MCF 10A (cell line): ENCODE data around the gene KCNJ9. TPM values are rescaled to one million over a fixed set of nuclear protein-coding genes. Genes with fewer than 3 reads are reported as not detected.

Source experiments
- BruUV-seq: library from RNA; stranded (reverse); fragments of 400-500 nt; replicated peaks from 2 replicates; lab custom pipeline; 2021; lab: Mats Ljungman, UMichigan
- CTCF ChIA-PET: fragments of 300-600 bp; sonication (Branson Sonifier 250); formaldehyde crosslinking; extraction: SDS; loops from one replicate; lab custom pipeline; 2021; ENCODE audit warnings: antibody characterized with exemption, inconsistent platforms; lab: Yijun Ruan, JAX
- POLR2A ChIA-PET: fragments of 300-600, 350-650 bp; sonication (Branson Sonifier 250); formaldehyde crosslinking; extraction: SDS; loops from one replicate; lab custom pipeline; 2020; ENCODE audit warnings: antibody characterized with exemption, inconsistent platforms; lab: Yijun Ruan, JAX
- DNase-seq: peaks from one replicate; pipeline ENCODE4 v3.0.0-alpha.2; 2018; ENCODE audit not compliant: unreplicated experiment
- H3K27ac Mint-ChIP-seq: one replicate; pipeline ENCODE4 v1.8.0; 2022; ENCODE audit warnings: mild to moderate bottlenecking, low read depth, mixed read lengths; ENCODE audit not compliant: unreplicated experiment
- H3K27me3 Mint-ChIP-seq: one replicate; pipeline ENCODE4 v1.8.0; 2022; ENCODE audit warnings: mixed read lengths; ENCODE audit not compliant: insufficient read depth, unreplicated experiment
- H3K36me3 Mint-ChIP-seq: one replicate; pipeline ENCODE4 v1.8.0; 2022; ENCODE audit warnings: mild to moderate bottlenecking, moderate library complexity, mixed read lengths; ENCODE audit not compliant: insufficient read depth, unreplicated experiment
- H3K4me1 Mint-ChIP-seq: one replicate; pipeline ENCODE4 v1.8.0; 2022; ENCODE audit warnings: mixed read lengths; ENCODE audit not compliant: insufficient read depth, unreplicated experiment
- H3K4me3 Mint-ChIP-seq: one replicate; pipeline ENCODE4 v1.8.0; 2022; ENCODE audit warnings: mild to moderate bottlenecking, moderate library complexity, mixed read lengths; ENCODE audit not compliant: unreplicated experiment
- H3K9me3 Mint-ChIP-seq: one replicate; pipeline ENCODE4 v1.8.0; 2022; ENCODE audit warnings: mixed read lengths; ENCODE audit not compliant: unreplicated experiment
- intact Hi-C: fragments of 100-400 bp; cut with micrococcal nuclease; formaldehyde crosslinking; loops from 2 replicates; pipeline ENCODE4 v1.14.1; 2022
- total RNA-seq: library from RNA; stranded (reverse); gene quantifications from 2 replicates; pipeline ENCODE4 v1.2.3, GENCODE V29; 2022
- TF ChIP-seq, protein P1 (sequence below): fragments of 200-600 bp; IDR thresholded peaks from one replicate; pipeline ENCODE4 v1.8.0; 2022; ENCODE audit warnings: antibody characterized with exemption, mild to moderate bottlenecking; ENCODE audit not compliant: unreplicated experiment

Gene KCNJ9
- total RNA-seq, 1 experiment from 2014 or later: 0.07 TPM

DNA sequence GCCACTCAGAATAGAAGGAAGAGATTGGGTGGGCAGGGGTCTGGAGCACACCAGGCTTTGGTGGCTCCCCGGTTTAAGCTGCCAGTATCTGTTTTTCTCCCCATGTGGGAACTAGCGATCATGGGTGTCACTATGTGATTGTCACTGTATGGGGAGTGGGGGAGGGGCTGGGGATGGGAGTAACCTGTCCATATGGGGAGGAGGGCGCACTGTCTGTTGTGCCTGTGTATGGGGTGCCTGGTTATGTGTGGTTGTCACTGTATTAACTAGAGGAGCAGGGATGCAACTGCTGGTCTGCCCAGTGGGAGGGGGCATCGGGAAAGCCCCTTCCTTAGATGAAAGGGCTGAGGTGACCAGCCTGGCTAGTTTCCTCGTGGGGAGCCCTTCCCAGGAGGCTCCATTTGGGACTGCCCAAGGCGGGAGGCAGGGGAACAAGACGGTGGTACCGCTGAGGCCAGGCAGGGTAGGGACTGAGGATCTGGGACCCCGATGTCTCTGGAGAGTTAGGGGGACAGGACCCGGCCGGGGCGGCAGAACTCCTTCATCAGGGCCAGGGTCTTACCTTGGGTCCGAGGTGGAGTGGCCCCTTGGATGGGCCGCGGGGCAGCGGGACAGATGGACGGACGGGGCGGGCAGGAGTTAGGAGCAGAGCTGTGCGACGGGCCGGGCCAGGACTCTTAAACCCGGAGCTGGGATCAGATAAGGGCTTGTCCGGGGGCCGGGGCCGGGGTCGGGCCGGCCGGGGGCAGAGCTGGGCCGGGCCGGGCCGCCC lies 11.7 kb upstream of the KCNJ9 start, which contains the start of gene KCNJ10:
TSS of gene KCNJ10 (minus strand) at position 701 of the 772 bp plus-strand sequence. CDS start 27,628 bp downstream, outside the sequence.
- CTCF ChIA-PET: interaction anchor here (0.7 to 49.6 kb wide), 3 partner anchors 11 to 54 kb away, joined by 3 to 1546 read pairs (median 1546); partner anchors contain the start of genes IGSF8, KCNJ10 and KCNJ9
- no peaks in the 10 kb centered on the region for H3K36me3 Mint-ChIP-seq
- TF ChIP-seq, protein P1, sequence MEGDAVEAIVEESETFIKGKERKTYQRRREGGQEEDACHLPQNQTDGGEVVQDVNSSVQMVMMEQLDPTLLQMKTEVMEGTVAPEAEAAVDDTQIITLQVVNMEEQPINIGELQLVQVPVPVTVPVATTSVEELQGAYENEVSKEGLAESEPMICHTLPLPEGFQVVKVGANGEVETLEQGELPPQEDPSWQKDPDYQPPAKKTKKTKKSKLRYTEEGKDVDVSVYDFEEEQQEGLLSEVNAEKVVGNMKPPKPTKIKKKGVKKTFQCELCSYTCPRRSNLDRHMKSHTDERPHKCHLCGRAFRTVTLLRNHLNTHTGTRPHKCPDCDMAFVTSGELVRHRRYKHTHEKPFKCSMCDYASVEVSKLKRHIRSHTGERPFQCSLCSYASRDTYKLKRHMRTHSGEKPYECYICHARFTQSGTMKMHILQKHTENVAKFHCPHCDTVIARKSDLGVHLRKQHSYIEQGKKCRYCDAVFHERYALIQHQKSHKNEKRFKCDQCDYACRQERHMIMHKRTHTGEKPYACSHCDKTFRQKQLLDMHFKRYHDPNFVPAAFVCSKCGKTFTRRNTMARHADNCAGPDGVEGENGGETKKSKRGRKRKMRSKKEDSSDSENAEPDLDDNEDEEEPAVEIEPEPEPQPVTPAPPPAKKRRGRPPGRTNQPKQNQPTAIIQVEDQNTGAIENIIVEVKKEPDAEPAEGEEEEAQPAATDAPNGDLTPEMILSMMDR: no peak
- H3K27ac Mint-ChIP-seq: no peak within 1 kb of the TSS
- H3K27me3 Mint-ChIP-seq: peaks cover 62% of the 10 kb centered on the region
- H3K4me3 Mint-ChIP-seq: peak within 1 kb of the TSS; percentile 40
- POLR2A ChIA-PET: no interaction called here
- H3K4me1 Mint-ChIP-seq: no peaks in the 10 kb centered on the region
- no peak for DNase-seq
- intact Hi-C loops: loop anchor here (10.0 kb wide), 1 partner anchor 135 kb away; no protein-coding TSS in a partner anchor
- H3K9me3 Mint-ChIP-seq: no peaks in the 10 kb centered on the region
- no TSS peak for BruUV-seq

DNA sequence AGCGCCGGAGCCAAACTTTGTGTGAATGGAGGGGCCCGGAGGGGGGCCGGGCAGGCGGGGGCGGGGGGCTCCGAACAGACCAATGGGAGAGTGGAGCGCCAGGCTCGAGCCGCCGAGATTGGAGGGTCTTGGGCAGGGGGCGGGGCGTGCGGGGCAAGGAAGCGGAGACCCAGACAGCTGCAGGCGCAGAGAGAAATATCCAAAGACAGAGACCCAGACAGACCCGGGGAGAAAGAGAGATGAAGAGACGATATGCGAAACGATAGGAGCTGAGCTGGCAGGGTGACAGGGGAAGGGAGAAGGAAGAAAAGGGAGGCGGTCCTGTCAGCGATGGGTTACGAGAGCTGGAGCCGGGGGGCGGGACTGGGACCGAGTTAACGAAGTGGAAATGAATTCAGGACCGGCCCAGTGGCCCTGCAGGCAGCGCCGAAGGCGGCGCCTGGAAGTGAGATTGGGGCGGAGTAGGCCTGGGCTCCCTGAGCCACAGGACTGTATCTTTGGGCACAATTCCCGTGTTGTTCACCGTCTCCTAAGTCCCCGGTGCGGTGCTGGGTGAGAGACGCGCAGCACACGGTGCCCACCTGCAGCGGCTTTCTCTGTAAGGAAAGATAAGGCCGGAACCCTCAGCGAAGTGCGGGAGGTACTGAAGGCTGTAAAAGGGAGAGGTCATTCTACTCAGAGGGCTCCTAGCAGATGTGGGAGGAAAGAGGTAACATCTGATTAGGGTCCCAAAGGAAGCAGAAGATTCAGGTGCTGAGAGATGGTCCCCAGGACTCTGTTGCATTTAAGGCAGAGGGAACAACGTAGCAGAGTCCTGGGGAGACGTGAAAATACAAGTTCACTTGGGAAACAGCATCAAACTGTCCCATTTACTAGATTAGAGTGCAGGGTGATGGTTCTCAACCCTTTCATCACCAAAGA lies 10.8 kb upstream of the KCNJ9 start:
- DNase-seq: no peak
- CTCF ChIA-PET: interaction anchor here (0.7 to 49.6 kb wide), 3 partner anchors 10 to 53 kb away, joined by 3 to 1546 read pairs (median 1546); partner anchors contain the start of genes IGSF8, KCNJ10 and KCNJ9
- TF ChIP-seq, protein P1: no peak
- Mint-ChIP-seq H3K27me3 (peaks cover 55% of the 10 kb centered on the region), H3K9me3 (no peaks in the 10 kb centered on the region), H3K4me1 (no peaks in the 10 kb centered on the region), H3K4me3 (peak overlapping the region; percentile 40), H3K27ac (no peak overlapping the region), H3K36me3 (no peaks in the 10 kb centered on the region)
- POLR2A ChIA-PET: no interaction called here
- no TSS peak for BruUV-seq
- intact Hi-C loops: loop anchor here (10.0 kb wide), 1 partner anchor 136 kb away; no protein-coding TSS in a partner anchor

DNA sequence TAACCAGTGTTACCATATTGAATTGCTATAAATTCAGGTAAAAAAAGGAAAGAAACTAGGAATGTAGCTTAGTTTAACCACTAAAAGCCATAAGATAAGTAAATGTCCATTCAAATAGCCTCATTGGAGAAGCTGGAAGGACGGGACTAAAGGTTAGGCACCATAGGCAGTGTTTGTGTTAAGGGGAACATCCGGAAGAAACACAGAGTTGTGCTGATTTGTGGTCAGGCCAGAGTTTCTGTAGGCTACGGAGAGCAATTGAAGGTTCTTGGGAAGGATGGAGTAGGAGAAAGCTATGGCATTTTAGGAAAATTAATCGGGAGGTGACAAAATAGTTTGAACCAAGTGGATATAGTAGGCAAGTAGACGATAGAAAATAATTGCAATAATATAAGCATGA lies 10.0 kb upstream of the KCNJ9 start:
- intact Hi-C loops: loop anchor here (10.0 kb wide), 1 partner anchor 136 kb away; no protein-coding TSS in a partner anchor
- H3K4me1 Mint-ChIP-seq: no peaks in the 10 kb centered on the region
- ChIA-PET POLR2A (interaction anchor here (1.4 kb wide), 1 partner anchor 8 kb away, joined by 7 read pairs; no protein-coding TSS in a partner anchor), CTCF (interaction anchor here (0.5 to 49.6 kb wide), 6 partner anchors 10 to 306 kb away, joined by 3 to 1546 read pairs (median 4); partner anchors contain the start of genes IGSF8, KCNJ10, KCNJ9 and PIGM)
- H3K4me3 Mint-ChIP-seq: no peak overlapping the region
- H3K27me3 Mint-ChIP-seq: peaks cover 47% of the 10 kb centered on the region
- TF ChIP-seq, protein P1: no peak
- H3K27ac Mint-ChIP-seq: no peak overlapping the region
- H3K9me3 Mint-ChIP-seq: no peaks in the 10 kb centered on the region
- H3K36me3 Mint-ChIP-seq: no peaks in the 10 kb centered on the region
- BruUV-seq: no TSS peak
- DNase-seq: no peak
